Activated T-helper 1 cell treated with Interleukin-2 at 50 U/mL for 16 hours (primary cell): Measurements from ENCODE around the gene NOTCH1.

Experiments
- DNase-seq: peaks from one replicate; pipeline ENCODE4 v3.0.0-alpha.2; 2020; ENCODE audit warnings: low read depth

NOTCH1 gene

DNA sequence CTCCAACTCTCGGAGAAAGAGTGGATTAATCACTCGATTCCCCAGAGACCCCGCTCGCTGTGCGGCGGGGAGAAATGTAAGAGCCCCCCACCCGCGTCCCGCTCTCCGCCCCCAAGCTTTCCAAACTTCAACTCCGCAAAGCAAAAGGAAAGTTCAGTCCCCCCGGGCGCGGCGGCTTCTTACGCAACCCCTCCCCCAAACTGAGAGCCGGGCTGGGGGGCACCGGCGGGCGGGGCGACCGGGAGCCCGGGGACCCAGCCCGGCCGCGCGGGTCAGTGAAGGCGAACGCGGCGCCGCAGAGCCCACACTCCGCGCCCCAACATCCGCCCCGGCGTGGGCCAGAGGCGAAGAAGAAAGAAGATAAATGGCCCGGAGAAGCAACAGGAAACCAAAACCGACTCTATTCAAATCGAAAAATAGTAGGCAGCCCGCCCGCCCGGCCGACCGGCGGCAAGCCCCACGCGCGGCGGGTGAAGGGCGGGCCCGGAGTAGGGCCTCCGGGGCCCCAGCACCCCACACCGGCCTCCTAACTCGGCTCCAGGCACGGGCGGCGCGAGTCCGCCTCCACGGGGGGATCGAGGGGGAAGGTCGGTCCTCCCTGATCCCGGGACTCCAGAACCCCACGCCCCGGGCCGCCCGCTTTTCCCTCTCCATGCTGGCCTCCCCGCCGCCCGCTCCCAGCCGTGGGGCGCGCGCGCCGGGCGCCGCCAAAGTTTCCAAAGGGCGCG, 720 bp downstream of the NOTCH1 start:
- peak; percentile 39 for DNase-seq

DNA sequence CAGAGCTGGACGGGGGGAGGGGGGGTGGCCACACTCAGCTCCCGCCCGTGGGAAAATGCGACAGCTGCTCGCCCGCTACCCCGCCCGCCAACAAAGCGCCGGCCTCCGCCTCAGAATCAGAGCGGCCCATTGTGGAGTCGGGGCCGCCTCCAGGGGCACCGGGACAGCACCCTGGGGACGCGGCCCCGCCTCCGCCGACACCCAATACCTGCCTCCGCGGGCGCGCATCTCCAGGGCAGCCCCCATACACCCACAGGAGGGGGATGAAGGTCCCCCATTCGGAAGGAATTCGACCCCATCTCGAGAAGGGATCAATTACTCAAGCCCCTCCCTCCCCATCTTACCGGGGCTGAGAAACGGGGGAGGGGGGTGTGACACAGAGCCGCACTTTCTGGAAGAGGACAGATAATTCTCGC, 1.3 kb downstream of the NOTCH1 start:
- peak; percentile 32 for DNase-seq

DNA sequence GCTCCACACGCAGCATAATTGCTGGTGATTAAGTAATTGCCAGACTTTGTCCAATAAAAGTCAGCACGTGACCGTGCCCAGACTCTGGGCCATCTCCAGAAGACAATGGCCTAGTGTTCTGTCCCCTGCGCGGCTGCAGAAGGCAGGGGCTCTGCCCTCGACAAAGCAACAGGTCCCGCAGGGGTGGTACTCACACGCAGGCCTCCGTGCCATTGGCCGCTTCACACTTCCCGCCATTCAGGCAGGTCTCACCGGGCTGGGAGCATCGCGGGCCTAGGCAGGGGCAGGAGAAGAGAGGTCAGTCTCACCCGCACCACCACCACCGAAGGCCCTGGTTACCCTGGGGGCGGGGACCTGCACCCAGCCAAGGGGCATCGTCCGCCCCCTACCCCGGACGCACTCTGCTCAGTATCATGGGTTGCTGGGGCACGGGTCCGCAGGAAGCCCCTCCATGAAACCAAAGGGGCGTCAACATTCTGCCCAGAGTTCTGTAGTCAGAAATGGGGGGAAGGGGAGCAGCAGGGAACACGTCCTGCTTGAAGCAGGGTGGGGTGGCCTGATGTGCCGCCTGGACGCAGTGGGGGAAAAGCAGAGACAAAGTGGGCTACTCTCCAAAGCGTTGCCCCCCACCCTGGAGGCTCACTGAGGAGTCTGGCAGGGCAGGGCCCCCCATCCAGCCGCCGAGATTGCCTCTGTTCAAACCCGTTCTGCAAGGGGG, 1.9 kb downstream of the NOTCH1 start:
- DNase-seq = no peak

GRCh38 chr9:136543280-136543679, 2.6 kb downstream of the NOTCH1 start:
- no peak for DNase-seq

GRCh38 chr9:136542241-136543040, 3.4 kb downstream of the NOTCH1 start:
- no peak for DNase-seq

GRCh38 chr9:136541709-136542108, 4.1 kb downstream of the NOTCH1 start:
- DNase-seq = no peak

GRCh38 chr9:136541179-136541578, 4.7 kb downstream of the NOTCH1 start:
- DNase-seq = no peak

- peak; percentile 80 for DNase-seq
Measured at GRCh38 chr9:136539427-136540421, 6.1 kb downstream of the NOTCH1 start.

- DNase-seq = peak; percentile 38
Measured at GRCh38 chr9:136538599-136539426, 7.0 kb downstream of the NOTCH1 start.

DNA sequence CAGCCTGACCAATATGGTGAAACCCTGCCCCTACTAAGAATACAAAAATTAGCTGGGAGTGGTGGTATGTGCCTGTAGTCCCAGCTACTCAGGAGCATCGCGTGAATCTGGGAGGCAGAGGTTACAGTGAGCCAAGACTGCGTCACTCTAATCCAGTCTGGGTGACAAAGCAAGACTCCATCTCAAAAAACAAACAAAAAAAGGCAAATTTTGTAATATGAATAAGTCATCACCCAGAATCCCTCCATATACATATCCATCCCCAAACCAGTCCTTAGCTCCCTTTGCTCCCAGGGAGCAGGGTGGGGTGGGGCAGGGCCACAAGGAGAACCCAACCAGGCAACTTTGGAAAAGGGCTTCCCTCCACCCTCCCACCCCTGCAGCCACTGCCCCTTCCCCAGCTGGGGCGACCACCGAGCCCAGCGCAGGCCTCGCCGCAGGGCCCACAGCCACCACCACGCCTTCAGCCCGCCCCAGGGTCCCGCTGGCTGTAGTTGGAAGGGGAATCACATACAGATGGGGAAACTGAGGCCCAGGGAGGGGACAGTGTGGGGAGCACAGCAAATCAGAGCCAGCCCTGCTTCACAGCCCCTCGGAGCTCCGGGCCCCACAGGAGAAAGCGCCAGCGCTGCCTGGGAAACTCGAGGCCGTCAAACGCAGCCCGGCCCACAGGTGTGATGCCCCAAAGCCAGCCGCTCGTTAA, 7.8 kb downstream of the NOTCH1 start:
- no peak for DNase-seq

GRCh38 chr9:136537411-136537810, 8.4 kb downstream of the NOTCH1 start:
- no peak for DNase-seq

DNA sequence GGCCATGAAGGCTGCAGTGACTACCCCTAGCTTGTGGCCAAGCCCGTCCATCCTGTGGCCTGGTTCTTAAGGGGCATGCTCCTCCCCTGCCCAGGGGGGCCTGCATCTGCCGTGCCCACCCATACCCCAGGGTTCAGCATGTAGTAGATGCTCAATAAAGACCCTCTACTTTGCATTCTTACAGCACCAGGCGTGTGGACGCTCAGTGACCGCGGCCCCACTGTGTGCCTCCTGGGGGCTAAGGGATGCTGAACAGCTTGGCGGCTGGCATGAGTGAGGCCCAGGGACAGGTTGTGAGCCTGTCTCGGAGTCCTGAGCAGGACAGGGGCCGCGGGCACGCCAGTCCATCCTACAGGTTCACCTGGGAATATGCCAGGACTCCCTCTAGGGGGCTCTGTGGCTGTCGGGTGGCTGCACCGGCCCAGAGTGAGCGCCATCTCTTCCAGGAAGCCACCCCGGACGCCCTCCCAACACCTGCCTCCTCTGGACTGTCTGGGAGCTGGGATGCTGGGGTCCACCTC, 9.1 kb downstream of the NOTCH1 start:
- no peak for DNase-seq

GRCh38 chr9:136536051-136536720, 9.7 kb downstream of the NOTCH1 start:
- no peak for DNase-seq

- no peak for DNase-seq
Measured at GRCh38 chr9:136535070-136535469, 10.8 kb downstream of the NOTCH1 start.

DNA sequence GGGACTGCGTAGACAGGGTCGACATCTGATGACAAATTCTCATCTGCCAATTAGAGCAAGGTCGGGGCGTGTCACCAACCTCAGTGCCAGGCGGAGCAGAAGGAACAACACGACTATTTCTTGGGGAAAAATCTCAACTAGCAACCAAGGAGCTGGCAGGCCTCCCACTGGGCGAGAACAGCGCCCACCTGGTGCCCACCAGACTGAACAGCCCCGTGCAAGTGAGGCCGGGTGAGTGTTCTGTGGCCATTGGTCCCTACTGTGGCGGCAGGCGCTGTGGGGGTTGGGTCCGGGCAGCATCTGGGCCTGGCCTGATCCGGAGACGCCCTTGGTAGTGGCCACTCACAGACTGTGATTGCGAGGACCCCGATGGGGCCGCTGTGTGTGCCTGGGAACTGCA, 11.5 kb downstream of the NOTCH1 start:
- no peak for DNase-seq

GRCh38 chr9:136533775-136534157, 12.1 kb downstream of the NOTCH1 start:
- DNase-seq = peak; percentile 66

DNA sequence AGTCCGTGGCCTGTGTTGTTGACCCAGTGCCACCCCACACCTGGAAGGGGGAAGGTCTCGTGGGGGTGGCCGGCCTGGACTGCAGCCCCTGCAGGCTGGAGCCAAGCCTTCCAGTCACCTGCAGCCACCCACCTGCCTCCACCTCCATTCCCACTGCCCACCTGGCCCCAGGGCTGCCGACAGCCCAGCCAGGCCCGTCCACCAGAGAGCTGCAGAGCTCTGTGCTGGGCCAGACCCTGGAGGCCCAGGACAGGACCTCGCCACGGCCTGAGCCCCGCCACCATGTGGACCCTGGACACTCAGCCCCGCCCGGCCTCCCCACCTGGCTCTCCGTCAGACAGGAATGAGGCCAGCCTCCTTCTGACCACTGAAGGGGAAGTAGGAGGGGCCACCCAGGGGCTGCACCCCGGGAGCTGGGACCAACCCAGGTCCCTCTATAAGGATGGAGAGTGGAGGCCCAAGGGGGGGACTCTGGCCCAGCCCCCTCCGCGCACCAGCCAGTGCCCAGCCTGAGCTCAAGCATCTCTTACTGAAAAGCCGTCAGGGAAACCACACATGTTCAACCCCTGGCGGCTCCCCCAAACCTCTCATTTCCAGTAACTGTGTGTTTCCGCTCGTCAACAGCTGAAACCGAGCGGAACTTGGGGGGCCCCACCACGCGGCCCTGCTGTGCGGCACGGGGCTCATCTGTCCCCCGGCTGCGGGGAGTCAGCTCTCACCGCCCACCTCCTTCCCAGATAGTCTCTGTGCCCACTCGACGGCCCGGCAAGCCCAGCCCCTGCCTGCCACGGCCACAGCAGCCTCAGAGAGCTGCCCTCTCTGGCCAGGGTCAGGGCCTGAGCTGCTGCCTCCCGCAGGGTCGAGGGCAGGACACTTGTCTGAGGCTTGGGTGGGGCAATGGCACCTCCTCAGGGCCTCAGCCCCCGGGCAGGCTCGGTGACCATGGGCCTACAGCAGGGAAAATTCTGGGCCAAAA, 12.8 kb downstream of the NOTCH1 start:
- DNase-seq = peak; percentile 26
